T-helper 1 cell treated with Interleukin-12 subunit alpha and Interleukin-12 subunit beta and Interleukin-4 antibody, amounts not matched to agents 30 μg/mL and 1 μg/mL, for 36 hours (primary cell): ENCODE data around the gene PLEKHN1.

Source experiments
- H3K27ac Mint-ChIP-seq: one replicate; pipeline ENCODE4 v1.8.0; 2021; ENCODE audit warnings: mild to moderate bottlenecking, mixed read lengths
- H3K27me3 Mint-ChIP-seq: one replicate; pipeline ENCODE4 v1.8.0; 2021; ENCODE audit warnings: low read depth, mixed read lengths
- H3K36me3 Mint-ChIP-seq: one replicate; pipeline ENCODE4 v1.8.0; 2021; ENCODE audit warnings: low read depth, mixed read lengths
- H3K4me1 Mint-ChIP-seq: one replicate; pipeline ENCODE4 v1.8.0; 2021; ENCODE audit warnings: low read depth, mixed read lengths
- H3K4me3 Mint-ChIP-seq: one replicate; pipeline ENCODE4 v1.8.0; 2021; ENCODE audit warnings: mild to moderate bottlenecking, moderate library complexity, mixed read lengths
- H3K9me3 Mint-ChIP-seq: one replicate; pipeline ENCODE4 v1.8.0; 2021; ENCODE audit warnings: mixed read lengths

PLEKHN1 gene

DNA sequence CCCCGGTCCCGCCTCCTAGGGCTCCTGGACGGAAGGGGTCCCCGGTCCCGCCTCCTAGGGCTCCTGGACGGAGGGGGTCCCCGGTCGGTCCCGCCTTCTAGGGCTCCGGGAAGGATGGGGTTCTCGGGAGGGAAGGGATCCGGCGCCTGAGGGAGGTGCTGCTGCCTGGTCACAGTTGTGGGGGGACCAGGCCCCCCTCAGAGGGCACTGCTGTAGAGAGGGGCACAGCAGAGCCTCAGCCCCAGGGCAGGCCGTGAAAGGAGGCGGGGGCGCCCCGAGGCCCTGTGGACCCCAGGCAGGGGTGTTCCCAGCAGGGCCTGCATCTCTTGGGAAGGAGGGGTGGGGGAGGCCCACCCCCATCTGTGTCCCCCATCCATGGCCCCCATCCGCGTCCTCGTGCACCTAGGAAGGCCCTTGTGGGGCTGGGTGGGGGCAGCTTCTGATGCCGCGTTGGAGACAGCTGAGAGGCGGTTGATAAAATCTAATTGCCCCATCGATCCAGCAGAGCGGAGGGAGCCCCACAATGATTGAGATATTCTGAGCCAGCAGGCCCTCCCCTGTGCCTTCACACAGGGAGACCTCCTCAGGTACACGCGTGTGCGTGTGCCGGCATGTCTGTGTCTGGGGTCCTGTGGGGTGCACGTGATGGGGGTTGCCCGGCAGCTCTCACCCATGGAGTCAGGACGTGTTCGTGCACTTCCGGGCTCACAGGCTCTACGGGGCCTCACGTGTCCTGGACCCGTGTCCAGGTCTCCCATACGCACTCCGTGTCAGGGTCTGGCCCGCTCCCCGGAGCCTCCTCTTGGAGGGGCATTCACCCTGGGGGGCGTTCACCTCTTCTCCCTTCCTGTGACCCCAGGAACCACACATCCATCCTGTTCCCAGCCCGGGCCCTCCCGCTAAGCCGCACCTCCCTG is 29.7 kb upstream of the PLEKHN1 start:
- Mint-ChIP-seq H3K4me3 (no peak overlapping the region), H3K4me1 (peaks cover 3% of the 10 kb centered on the region), H3K27ac (no peak overlapping the region), H3K36me3 (no peaks in the 10 kb centered on the region), H3K9me3 (no peaks in the 10 kb centered on the region), H3K27me3 (peaks cover 38% of the 10 kb centered on the region)

DNA sequence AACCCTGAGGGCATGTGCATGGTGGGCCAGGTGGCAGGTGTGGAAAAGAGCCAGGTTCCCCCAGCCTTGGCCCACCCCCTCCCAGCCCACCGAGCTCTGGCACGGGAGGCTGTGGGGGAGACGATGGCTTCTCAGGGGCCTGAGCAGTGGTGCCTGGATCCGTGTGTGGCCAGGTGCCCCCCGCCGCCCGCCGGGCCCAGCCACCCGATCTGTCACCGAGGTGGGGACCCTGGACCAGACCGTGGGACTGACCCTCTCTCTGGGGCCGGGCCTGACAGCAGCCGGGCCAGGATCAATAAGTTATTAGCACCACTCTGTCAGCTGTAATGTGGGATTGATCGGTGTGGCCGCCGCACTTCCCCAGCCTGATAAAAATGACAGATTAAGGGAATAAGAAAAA is 28.8 kb upstream of the PLEKHN1 start:
- Mint-ChIP-seq H3K27me3 (peaks cover 34% of the 10 kb centered on the region), H3K27ac (no peak overlapping the region)

DNA sequence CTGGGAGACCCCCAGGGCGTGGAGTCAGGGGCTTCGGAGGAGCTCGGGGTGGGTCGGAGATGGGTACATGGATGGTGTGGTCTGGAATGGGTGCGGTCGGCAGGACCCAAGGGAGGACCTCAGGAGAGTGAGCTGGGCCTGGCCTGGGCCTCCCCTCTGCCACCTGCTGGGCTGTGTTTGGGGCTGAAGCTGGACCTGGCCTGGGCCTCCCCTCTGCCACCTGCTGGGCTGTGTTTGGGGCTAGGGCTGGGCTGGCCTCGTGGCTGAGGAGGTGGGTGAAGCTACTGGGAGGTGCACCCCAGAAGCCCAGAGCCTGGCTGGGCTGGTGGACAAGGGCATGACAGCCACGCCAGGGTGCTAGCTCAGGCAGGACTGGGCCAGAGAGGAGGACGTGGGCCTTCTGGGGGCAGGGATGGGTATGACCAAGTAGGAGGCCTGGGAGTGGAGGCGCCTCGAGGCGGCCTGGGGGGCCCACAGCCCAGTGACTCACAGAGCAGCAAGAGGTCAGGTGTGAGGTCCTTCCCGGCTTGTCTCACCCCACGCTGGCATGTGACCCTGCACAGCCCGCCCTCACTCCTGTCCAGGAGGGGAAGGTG is 28.1 kb upstream of the PLEKHN1 start:
- H3K27ac Mint-ChIP-seq = no peak overlapping the region
- no peaks in the 10 kb centered on the region for H3K9me3 Mint-ChIP-seq
- peaks cover 3% of the 10 kb centered on the region for H3K4me1 Mint-ChIP-seq
- peaks cover 38% of the 10 kb centered on the region for H3K27me3 Mint-ChIP-seq
- H3K4me3 Mint-ChIP-seq = no peak overlapping the region
- no peaks in the 10 kb centered on the region for H3K36me3 Mint-ChIP-seq

More for the DNA sequence above, 28.8 kb upstream of the PLEKHN1 start:
- H3K9me3 Mint-ChIP-seq = no peaks in the 10 kb centered on the region
- H3K36me3 Mint-ChIP-seq = no peaks in the 10 kb centered on the region
- H3K4me3 Mint-ChIP-seq = no peak overlapping the region
- H3K4me1 Mint-ChIP-seq = peaks cover 3% of the 10 kb centered on the region

DNA sequence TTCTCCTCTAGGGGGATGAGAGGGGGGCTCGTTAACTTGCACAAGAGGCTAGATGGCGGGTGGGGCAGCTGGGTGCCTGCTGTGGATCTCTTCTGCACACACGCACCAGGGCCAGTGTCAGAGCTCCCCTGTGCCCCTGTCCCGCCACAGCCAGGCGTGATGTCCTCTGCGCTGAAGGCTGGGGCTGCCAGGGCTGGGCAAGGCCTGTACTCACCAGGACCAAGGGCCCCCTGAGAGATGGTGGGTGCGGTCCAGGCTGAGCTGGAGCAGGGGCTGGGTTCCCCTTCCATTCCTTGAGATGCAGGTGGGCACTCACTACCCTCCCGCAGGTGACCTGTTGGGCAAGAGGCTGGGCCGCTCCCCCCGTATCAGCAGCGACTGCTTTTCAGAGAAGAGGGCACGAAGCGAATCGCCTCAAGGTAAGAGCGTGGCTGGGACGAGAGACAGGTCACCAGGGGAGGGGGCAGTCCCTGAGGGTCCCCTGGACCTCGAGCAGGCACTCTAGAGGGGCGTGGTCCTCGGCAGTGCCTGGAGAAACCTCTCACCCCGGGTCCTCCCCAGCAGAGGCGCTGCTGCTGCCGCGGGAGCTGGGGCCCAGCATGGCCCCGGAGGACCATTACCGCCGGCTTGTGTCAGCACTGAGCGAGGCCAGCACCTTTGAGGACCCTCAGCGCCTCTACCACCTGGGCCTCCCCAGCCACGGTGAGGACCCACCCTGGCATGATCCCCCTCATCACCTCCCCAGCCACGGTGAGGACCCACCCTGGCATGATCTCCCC is 27.4 kb upstream of the PLEKHN1 start:
- Mint-ChIP-seq H3K4me1 (peaks cover 3% of the 10 kb centered on the region), H3K36me3 (no peaks in the 10 kb centered on the region), H3K27ac (no peak overlapping the region), H3K27me3 (peaks cover 40% of the 10 kb centered on the region), H3K9me3 (no peaks in the 10 kb centered on the region), H3K4me3 (no peak overlapping the region)

DNA sequence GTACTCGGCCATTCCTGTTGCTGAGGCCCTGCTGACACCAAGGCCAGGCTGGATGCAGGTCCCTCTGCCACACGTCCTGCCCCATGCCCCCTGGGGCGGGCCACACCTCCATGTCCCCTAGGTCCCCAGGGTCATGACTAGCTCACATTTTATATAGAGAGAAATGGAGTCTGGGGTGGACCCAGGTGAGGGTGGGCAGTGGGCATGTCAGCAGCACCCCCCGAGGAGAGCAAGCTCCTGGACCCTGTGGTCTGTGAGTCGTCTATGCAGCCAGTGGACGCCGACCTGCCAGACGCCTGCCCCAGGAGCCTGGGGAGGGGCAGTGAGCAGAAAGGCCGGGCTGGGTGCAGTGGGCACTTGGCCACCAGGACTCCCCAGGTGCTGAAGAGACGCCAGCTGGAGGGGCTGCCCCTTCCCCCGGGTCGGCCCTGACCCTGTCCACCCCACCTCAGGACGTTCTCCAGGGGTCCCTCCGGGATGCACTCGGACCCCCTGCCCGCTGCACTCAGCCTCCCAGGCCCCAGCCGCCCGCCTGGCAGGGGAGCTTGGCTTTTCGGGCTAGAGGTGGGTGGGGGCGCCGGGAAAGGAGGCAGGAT is 26.7 kb upstream of the PLEKHN1 start:
- no peaks in the 10 kb centered on the region for H3K9me3 Mint-ChIP-seq
- peaks cover 40% of the 10 kb centered on the region for H3K27me3 Mint-ChIP-seq
- H3K4me1 Mint-ChIP-seq = peaks cover 3% of the 10 kb centered on the region
- H3K4me3 Mint-ChIP-seq = no peak overlapping the region
- peaks cover 1% of the 10 kb centered on the region for H3K36me3 Mint-ChIP-seq
- H3K27ac Mint-ChIP-seq = no peak overlapping the region

DNA sequence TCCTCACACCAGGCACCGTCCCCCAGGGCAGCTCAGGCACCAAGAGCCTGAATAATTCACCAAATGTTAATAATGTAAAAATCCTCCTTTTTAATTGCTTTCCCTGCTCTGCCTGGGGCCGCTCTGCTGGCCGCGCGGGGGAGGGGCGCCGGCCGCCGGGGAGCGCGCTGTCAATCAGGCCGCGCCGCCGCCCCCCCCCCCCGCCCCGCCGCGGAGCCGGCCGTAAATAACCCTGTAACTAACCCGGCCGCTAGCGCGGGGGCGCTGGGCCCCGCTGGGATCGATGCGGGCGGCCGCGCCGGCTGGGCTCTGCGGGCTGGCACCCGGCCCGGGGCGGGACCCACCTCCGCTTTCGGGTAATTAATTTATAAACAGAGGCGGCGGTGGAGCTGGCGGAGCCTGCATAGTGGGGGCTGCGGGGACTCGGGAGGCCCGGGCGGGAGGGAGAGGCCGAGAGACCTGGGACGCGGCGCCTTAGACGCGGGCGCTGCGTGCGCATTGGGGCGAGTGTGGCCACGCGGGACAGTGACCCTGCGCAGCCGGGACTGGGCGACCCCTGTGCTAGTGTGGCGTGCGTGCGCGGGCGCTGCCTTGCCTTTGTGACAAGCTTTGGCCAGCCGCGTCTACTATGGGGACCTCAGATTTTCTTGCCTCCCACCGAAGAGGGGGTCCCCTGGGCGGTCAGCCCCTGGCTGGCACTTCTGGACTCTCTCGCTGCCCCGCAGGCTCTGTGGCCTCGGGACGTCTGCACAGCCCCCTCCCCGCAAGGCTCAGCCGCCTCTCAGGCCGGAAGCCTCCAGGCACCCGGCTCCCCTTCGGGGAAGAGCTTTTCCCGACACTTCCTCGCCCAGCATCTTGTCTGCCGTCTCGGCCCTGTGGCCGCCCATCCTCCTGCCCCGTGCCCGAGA is 25.9 kb upstream of the PLEKHN1 start:
- Mint-ChIP-seq H3K27me3 (peaks cover 35% of the 10 kb centered on the region), H3K27ac (no peak overlapping the region), H3K4me3 (peak overlapping the region; percentile 25)

DNA sequence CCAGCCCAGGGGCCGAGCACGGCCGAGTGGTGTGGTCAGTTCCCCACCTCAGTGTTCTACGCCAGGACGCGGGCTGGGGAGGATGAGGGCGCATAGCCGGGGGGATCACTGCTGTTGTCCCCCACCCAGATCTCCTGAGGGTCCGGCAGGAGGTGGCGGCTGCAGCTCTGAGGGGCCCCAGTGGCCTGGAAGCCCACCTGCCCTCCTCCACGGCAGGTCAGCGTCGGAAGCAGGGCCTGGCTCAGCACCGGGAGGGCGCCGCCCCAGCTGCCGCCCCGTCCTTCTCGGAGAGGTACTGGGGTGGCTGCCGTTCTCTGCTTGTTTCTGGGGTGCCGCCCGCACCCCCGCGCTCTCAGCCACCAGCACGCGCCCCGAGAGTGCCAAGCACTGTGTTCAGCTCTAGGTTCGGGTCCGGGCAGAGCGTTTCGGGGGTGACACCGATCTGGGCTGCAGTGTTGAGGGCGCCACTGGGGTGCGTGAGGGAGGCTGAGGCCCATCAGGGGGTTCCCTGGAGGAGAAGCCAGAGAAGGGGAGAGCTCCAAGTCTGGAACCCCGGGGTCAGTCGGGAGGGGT is 25.2 kb upstream of the PLEKHN1 start:
- Mint-ChIP-seq H3K27me3 (peaks cover 30% of the 10 kb centered on the region), H3K9me3 (no peaks in the 10 kb centered on the region)

More for the DNA sequence above, 25.9 kb upstream of the PLEKHN1 start:
- Mint-ChIP-seq H3K36me3 (peaks cover 5% of the 10 kb centered on the region), H3K9me3 (no peaks in the 10 kb centered on the region), H3K4me1 (peaks cover 3% of the 10 kb centered on the region)

DNA sequence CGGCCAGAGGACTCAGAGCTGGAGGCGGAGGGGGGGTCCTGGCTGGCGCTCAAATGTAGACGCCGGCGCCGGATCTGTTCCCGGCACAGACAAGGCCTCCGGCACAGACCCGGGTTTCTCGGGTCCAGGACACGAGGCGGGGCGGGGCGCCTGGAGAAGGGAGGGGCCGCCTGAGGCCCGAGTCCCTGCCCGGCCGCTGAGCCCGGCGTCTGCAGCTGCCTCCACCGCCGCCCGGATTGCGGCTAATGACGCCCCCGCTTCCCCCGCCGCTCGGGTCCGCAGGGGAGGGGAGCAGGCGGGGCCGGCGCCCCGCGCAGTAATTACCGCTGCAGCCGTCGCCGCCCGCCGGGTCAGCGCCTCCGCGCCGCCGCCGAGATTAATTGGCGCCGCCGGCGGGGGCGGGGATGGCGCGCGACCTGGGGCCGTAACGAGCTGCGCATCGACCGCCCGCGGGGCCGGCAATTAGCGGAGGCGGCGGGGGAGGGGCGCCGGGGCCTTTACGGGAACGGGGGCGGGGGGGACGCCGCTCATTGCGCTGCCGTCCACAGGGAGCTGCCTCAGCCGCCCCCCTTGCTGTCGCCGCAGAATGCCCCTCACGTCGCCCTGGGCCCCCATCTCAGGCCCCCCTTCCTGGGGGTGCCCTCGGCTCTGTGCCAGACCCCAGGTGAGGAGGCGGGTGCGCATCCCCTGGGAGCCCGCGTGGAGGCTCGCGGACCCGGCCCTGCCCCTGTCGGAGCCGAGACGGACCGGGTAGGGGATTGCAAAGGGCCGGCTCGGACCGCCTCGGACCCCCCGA is 24.5 kb upstream of the PLEKHN1 start:
- Mint-ChIP-seq H3K27me3 (peaks cover 30% of the 10 kb centered on the region), H3K4me3 (peak overlapping the region; percentile 59)

More for the DNA sequence above, 25.2 kb upstream of the PLEKHN1 start:
- peak overlapping the region; percentile 45 for H3K27ac Mint-ChIP-seq
- H3K36me3 Mint-ChIP-seq = peaks cover 8% of the 10 kb centered on the region
- peaks cover 3% of the 10 kb centered on the region for H3K4me1 Mint-ChIP-seq
- H3K4me3 Mint-ChIP-seq = peak overlapping the region; percentile 59

DNA sequence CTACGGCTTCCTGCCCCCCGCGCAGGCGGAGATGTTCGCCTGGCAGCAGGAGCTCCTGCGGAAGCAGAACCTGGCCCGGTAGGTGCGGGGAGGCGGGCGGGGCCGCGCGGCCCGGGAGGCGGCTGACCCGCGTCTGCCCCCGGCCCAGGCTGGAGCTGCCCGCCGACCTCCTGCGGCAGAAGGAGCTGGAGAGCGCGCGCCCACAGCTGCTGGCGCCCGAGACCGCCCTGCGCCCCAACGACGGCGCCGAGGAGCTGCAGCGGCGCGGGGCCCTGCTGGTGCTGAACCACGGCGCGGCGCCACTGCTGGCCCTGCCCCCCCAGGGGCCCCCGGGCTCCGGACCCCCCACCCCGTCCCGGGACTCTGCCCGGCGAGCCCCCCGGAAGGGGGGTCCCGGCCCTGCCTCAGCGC is 23.9 kb upstream of the PLEKHN1 start:
- Mint-ChIP-seq H3K27me3 (peaks cover 30% of the 10 kb centered on the region), H3K4me1 (peaks cover 3% of the 10 kb centered on the region), H3K36me3 (peaks cover 10% of the 10 kb centered on the region), H3K4me3 (no peak overlapping the region), H3K27ac (no peak overlapping the region), H3K9me3 (no peaks in the 10 kb centered on the region)

More for the DNA sequence above, 24.5 kb upstream of the PLEKHN1 start:
- no peak overlapping the region for H3K27ac Mint-ChIP-seq
- peaks cover 3% of the 10 kb centered on the region for H3K4me1 Mint-ChIP-seq
- no peaks in the 10 kb centered on the region for H3K9me3 Mint-ChIP-seq
- peaks cover 8% of the 10 kb centered on the region for H3K36me3 Mint-ChIP-seq

DNA sequence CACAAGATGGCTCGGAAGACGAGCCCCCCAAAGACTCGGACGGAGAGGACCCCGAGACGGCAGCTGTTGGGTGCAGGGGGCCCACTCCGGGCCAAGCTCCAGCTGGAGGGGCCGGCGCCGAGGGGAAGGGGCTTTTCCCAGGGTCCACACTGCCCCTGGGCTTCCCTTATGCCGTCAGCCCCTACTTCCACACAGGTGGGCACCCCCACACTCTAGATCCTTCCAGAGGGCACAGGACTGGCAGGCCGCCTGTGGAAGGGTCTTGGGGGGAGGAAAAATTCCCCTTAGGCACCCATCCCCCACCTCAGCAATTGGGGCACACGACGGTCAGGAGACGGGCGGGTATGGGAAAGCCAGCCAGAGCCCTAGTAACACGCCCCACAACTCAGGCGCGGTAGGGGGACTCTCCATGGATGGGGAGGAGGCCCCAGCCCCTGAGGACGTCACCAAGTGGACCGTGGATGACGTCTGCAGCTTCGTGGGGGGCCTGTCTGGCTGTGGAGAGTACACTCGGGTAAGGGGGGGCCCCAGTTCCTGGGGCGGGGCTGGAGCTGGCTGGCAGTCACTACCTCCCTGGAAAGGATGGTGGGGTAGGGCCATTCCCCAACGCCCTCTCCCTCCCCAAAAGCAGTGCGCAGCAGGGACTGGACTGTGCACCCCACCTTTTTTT is 23.3 kb upstream of the PLEKHN1 start:
- Mint-ChIP-seq H3K4me3 (no peak overlapping the region), H3K27ac (no peak overlapping the region), H3K9me3 (no peaks in the 10 kb centered on the region), H3K27me3 (peaks cover 25% of the 10 kb centered on the region), H3K4me1 (peaks cover 3% of the 10 kb centered on the region), H3K36me3 (peaks cover 10% of the 10 kb centered on the region)

DNA sequence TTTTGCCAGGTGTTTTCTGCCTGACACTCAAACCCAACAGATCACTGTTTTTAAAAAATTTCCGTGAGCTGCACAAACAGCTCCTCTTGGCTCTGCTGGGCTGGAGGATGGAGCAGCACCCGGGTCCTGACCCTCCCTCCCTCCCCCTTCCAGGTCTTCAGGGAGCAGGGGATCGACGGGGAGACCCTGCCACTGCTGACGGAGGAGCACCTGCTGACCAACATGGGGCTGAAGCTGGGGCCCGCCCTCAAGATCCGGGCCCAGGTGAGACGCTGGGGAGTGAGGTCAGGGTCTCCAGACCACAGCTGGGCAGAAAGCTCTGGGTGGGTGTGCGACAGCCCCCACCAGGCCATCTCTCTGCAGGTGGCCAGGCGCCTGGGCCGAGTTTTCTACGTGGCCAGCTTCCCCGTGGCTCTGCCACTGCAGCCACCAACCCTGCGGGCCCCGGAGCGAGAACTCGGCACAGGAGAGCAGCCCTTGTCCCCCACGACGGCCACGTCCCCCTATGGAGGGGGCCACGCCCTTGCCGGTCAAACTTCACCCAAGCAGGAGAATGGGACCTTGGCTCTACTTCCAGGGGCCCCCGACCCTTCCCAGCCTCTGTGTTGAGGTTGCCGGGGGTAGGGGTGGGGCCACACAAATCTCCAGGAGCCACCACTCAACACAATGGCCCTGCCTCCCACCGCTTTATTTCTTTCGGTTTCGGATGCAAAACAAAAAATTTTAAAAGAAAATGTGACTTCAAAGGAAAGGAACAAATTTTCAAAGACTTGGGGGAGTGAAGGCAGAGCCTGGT is 22.5 kb upstream of the PLEKHN1 start:
- Mint-ChIP-seq H3K4me1 (peaks cover 3% of the 10 kb centered on the region), H3K9me3 (no peaks in the 10 kb centered on the region), H3K27me3 (peaks cover 20% of the 10 kb centered on the region), H3K4me3 (no peak overlapping the region), H3K36me3 (peaks cover 11% of the 10 kb centered on the region), H3K27ac (no peak overlapping the region)
